HK-2 (cell line): ENCODE results near the gene AGTPBP1.
"Not testable (repeated sequence)": the region's sequence is repeated elsewhere in the genome, so short reads cannot be mapped to it uniquely, and the experiment has no call there.

ENCODE experiments used
- DNase-seq: peaks from one replicate; pipeline ENCODE4 v3.0.0-alpha.2; 2018; ENCODE audit not compliant: unreplicated experiment

AGTPBP1 gene

GRCh38 chr9:85723215-85723614 lies 18.5 kb downstream of the AGTPBP1 start:
- no peak for DNase-seq

- DNase-seq, result not testable (repeated sequence)
These were observed 22.3 kb downstream of the AGTPBP1 start for GRCh38 chr9:85719411-85719810.

GRCh38 chr9:85717818-85718217 lies 23.9 kb downstream of the AGTPBP1 start:
- not testable (repeated sequence) for DNase-seq

DNA sequence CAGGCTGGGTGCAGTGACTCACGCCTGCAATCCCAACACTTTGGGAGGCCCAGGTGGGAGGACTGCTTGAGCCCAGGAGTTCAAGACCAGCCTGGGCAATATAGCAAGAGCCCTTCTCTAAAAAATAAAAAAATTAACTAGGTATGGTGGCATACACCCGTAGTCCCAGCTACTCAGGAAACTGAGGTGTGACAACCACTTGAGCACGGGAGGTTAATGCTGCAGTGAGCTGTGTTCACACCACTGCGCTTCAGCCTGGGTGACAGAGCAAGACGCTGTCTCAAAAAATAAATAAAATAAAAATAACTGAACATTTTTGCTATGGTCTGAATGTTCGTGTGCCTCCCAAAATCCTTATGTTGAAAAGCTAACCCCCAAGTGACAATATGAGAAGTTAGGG lies 24.5 kb downstream of the AGTPBP1 start:
- no peak for DNase-seq

GRCh38 chr9:85716031-85716877 lies 25.5 kb downstream of the AGTPBP1 start:
- no peak for DNase-seq

GRCh38 chr9:85715587-85715986 lies 26.2 kb downstream of the AGTPBP1 start:
- DNase-seq, result no peak

- no peak for DNase-seq
These were observed 27.9 kb downstream of the AGTPBP1 start for GRCh38 chr9:85713897-85714296.

GRCh38 chr9:85704744-85705143 lies 37.0 kb downstream of the AGTPBP1 start:
- DNase-seq, result no peak

DNA sequence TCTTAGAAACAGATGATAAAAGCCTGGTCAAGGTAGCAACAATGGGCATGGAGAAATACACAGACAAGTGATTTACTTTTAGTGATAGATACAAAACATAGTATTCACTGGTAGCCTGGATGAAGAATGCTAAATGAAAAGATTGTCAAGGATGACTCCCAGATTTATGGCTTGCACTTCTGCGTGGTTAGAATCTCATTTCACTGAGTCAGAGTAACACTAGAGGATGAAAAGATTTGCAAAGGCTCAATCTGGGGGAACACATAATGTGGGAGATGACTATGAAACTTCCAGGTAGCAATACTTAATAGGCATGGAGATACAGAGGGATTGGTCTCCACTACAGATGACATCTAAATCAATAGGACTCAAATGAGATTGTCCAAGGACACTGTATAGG lies 38.4 kb downstream of the AGTPBP1 start:
- DNase-seq, result no peak

DNA sequence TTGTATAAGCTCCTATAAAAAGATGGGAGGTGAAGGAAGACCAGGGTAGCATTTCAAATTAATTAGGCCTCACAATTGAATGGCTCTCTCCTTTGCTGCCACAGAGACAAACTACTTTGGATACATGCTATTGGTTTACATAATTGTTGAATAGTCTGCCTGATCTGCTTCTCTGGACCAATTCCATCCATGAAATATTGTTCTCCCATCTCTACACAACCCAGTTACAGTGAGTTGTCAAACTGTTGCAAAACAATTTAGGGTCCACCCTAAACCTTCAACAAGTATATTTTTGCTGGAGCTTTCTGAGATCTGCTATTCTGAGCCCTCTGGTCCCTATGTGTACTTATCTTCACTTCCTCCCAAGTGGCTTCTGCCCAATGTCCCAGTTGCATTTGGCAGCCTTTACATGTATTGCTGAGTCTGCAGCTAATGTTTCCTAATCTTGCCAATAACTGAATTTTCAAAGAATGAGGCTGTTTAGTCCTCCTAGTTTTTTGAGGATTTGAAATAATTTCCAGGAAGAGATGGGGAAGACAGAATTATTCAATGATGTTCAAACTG lies 38.9 kb downstream of the AGTPBP1 start:
- DNase-seq, result no peak

GRCh38 chr9:85702191-85702590 lies 39.6 kb downstream of the AGTPBP1 start:
- no peak for DNase-seq

GRCh38 chr9:85700330-85700729 lies 41.4 kb downstream of the AGTPBP1 start:
- DNase-seq, result no peak

DNA sequence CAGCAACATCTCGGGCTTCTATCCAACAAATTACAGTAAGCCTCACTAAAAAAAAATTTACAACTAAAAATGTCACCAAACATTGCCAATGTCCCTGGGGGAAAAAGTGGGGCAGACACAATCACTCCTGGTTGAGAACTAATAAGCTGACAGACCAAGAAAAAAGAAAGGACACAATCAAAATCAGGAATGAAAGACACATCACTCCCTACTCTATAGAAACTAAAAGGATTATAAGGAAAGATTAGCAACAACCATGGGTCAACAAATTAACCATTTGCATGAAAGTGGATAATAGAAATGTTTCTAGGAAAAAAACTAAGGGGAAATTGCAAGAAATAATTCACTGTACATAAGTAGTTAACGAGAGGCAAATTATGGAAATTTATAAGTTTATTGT lies 53.4 kb downstream of the AGTPBP1 start:
- DNase-seq, result no peak

GRCh38 chr9:85685081-85685480 lies 56.7 kb downstream of the AGTPBP1 start:
- DNase-seq, result no peak

- DNase-seq, result no peak
These were observed 65.0 kb downstream of the AGTPBP1 start for GRCh38 chr9:85676790-85677189.

DNA sequence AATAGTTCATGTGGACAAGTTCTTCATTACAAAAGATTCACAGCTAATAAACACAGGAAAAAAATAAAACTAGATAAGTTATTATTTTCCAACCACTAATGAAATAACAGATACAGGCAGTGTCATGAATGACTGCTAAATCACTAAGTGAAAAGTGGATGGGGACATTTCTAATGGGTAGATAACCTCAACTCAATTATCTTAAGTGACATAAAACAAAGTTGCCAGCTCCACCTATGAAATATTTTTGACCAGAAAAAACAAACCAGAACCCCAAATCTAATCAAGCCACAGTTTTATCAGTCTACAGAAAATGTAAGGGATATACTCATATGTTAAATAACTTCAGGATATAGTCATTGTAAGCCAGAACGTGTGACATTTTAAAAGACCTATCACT lies 74.4 kb downstream of the AGTPBP1 start:
- no peak for DNase-seq

DNA sequence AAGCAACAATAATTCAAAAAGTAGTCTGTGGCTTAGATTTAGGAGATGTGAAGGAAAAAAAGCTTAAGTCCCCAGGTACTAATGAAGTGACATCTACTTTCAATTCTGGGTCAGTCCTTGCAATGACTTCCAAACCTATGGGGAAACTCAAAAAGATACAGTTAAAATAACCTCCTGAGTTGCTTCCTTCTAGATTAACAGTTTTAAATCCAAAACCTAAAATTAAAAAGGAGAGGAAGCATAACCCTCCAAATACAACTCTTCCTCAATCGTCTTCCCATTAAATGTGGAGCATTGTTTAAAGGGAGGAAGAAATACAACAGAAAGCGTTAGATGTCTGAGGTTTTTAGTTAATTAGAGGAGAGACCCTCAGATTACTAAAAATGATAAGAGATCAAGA lies 75.7 kb downstream of the AGTPBP1 start:
- DNase-seq, result no peak

DNA sequence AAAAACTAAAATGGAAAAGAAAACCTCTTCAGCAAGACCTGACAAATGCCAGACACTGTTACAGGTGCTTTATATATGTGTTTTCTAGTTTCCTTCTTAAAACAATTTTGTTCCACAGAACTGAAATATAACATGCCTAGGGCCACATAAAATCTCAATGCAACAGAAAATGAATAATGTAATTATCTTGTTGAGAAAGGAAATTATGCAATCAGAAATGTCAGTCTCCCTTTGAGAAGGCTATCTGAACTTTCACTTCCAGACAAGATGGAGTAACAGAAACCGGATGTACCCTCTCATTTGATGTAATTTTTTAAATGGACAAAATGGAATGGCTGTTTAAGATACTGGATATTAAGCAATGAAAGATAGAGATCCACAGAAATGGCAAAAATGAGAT lies 79.2 kb downstream of the AGTPBP1 start:
- no peak for DNase-seq

DNA sequence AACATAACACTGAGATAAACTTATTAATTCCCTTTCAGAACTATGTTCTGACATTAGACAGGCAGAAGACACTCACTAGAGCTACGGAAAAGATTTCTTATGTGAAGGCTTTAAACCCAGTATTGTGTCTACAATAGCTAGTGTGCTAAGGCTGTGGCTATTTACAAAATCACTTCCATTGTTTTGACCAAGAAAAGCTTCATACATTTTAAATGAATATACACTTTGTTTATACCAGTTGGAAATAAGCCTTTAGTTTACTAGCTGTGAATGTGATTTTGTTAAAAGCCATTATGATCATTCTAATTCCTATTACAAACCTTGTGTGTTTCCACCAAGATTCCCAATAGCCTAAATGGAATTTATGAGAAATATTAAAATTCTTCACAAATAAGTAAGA lies 83.0 kb downstream of the AGTPBP1 start:
- DNase-seq, result no peak

GRCh38 chr9:85653153-85653552 lies 88.6 kb downstream of the AGTPBP1 start:
- no peak for DNase-seq

DNA sequence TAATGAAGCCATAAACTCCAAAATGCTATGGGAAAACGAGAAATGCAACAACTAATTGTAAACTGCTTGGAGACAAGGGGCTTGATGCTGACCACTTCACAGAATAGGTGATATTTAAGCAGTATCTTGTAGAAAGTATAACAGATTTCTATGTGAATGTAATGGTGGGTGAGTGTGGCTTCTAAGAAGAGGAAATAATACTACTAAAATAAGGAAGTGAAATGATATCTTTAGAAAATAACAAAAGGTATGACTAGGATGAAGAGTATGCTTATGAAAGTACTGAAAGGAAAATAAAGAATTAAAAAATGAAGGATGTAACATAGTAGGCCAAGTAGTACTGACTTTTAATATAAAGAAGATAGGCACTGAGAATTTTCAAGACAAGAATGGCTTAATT lies 94.2 kb downstream of the AGTPBP1 start:
- no peak for DNase-seq

GRCh38 chr9:85645909-85646627 lies 95.7 kb downstream of the AGTPBP1 start:
- no peak for DNase-seq

DNA sequence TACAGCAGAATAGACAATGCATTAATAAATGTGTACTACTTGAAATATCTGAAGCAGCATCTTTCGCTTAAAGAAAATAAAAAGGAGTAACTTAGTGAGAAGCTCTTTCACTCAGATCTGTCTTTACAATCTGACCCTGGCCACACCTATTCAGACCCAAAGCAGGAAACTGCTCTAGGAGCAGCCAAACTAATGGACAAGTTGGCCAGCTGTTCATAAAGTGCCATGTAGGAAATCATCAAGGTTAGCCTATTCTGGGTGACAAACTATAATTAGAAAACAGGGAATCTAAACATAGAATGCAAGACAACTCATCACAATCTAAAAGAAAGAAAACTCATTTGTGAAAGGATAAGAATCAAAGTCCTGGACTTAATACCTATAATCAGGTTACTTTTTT lies 101.3 kb downstream of the AGTPBP1 start:
- no peak for DNase-seq
